T-helper 2 cell treated with Interferon-gamma antibody and Interleukin-4, amounts not matched to agents 100 ng/mL and 5 ng/mL, for 36 hours (primary cell): ENCODE results near the gene SEC14L2. TPM values are rescaled to one million over a fixed set of nuclear protein-coding genes. Genes with fewer than 3 reads are reported as not detected.
"Not testable (repeated sequence)": the region's sequence is repeated elsewhere in the genome, so short reads cannot be mapped to it uniquely, and the experiment has no call there.

Experiments
- intact Hi-C: fragments of 100-400 bp; cut with micrococcal nuclease; formaldehyde crosslinking; loops from one replicate; pipeline ENCODE4 v1.15.1; 2023
- total RNA-seq: library from RNA; stranded (reverse); gene quantifications from 2 replicates; pipeline ENCODE4 v1.2.3, GENCODE V29; 2022

SEC14L2 gene
- total RNA-seq, 1 donor from 2014 or later = 9.5 TPM

GRCh38 chr22:30401024-30401423, 4.2 kb downstream of the SEC14L2 start:
- intact Hi-C loops = not testable (repeated sequence)

GRCh38 chr22:30402028-30402765, 5.4 kb downstream of the SEC14L2 start:
- intact Hi-C loops = no loop called here

- intact Hi-C loops = not testable (repeated sequence)
These were observed 5.9 kb downstream of the SEC14L2 start for GRCh38 chr22:30402766-30403104.

GRCh38 chr22:30404307-30404706, 7.5 kb downstream of the SEC14L2 start:
- intact Hi-C loops = no loop called here

- intact Hi-C loops = no loop called here
These were observed 8.9 kb downstream of the SEC14L2 start for GRCh38 chr22:30405731-30406130.

- intact Hi-C loops = no loop called here
These were observed 9.6 kb downstream of the SEC14L2 start for GRCh38 chr22:30406400-30406799.

- intact Hi-C loops = no loop called here
These were observed 11.7 kb downstream of the SEC14L2 start for GRCh38 chr22:30408388-30409102.

- intact Hi-C loops = no loop called here
These were observed 15.0 kb downstream of the SEC14L2 start for GRCh38 chr22:30411780-30412179.

- intact Hi-C loops = no loop called here
These were observed 16.2 kb downstream of the SEC14L2 start for GRCh38 chr22:30413001-30413400.

- intact Hi-C loops = no loop called here
These were observed 17.1 kb downstream of the SEC14L2 start for GRCh38 chr22:30413745-30414524.

- intact Hi-C loops = no loop called here
These were observed 17.8 kb downstream of the SEC14L2 start for GRCh38 chr22:30414525-30415047.

GRCh38 chr22:30416403-30416802, 19.6 kb downstream of the SEC14L2 start:
- intact Hi-C loops = no loop called here

GRCh38 chr22:30416837-30417236, 20.0 kb downstream of the SEC14L2 start:
- intact Hi-C loops = no loop called here

GRCh38 chr22:30420347-30421125, 23.7 kb downstream of the SEC14L2 start:
- intact Hi-C loops = loop anchor here (10.0 kb wide), 1 partner anchor 656 kb away; the partner anchor contains the start of genes UQCR10 and ZMAT5

- intact Hi-C loops = loop anchor here (10.0 kb wide), 1 partner anchor 657 kb away; the partner anchor contains the start of genes UQCR10 and ZMAT5
These were observed 25.1 kb downstream of the SEC14L2 start for GRCh38 chr22:30421695-30422480.

GRCh38 chr22:30422481-30423300, 25.9 kb downstream of the SEC14L2 start:
- intact Hi-C loops = loop anchor here (10.0 kb wide), 1 partner anchor 658 kb away; the partner anchor contains the start of genes UQCR10 and ZMAT5

- intact Hi-C loops = loop anchor here (10.0 kb wide), 1 partner anchor 659 kb away; the partner anchor contains the start of genes UQCR10 and ZMAT5
These were observed 26.6 kb downstream of the SEC14L2 start for GRCh38 chr22:30423301-30423958.

- intact Hi-C loops = loop anchor here (1.0 to 10.0 kb wide), 5 partner anchors 27 to 659 kb away; partner anchors contain the start of genes CASTOR1, CCDC157, SEC14L2 and SF3A1
These were observed 27.2 kb downstream of the SEC14L2 start for GRCh38 chr22:30423959-30424533.
